HEK293 (cell line): ENCODE data around the gene NPC2.

ENCODE experiments used
- GFI1B ChIP-seq: fragments of 450-650 bp; formaldehyde crosslinking; IDR thresholded peaks from 2 replicates; pipeline ENCODE4 v1.5.1; 2016; ENCODE audit warnings: missing biosample characterization, missing genetic modification characterization
- KLF1 ChIP-seq: fragments of 450-650 bp; formaldehyde crosslinking; IDR thresholded peaks from 2 replicates; pipeline ENCODE4 v1.5.1; 2016; ENCODE audit warnings: missing biosample characterization, missing genetic modification characterization
- KLF9 ChIP-seq: fragments of 450-650 bp; formaldehyde crosslinking; IDR thresholded peaks from 2 replicates; pipeline ENCODE4 v1.5.1; 2016; ENCODE audit warnings: missing biosample characterization, missing genetic modification characterization, low read depth
- RBAK ChIP-seq: fragments of 450-650 bp; formaldehyde crosslinking; IDR thresholded peaks from 2 replicates; pipeline ENCODE4 v1.5.1; 2016; ENCODE audit warnings: missing biosample characterization, missing genetic modification characterization
- SP3 ChIP-seq: fragments of 450-650 bp; formaldehyde crosslinking; IDR thresholded peaks from 2 replicates; pipeline ENCODE4 v1.5.1; 2016; ENCODE audit warnings: missing biosample characterization, missing genetic modification characterization
- TCF7L2 ChIP-seq: IDR thresholded peaks from 2 replicates; pipeline ENCODE4 v1.6.1; 2011; ENCODE audit warnings: low read depth, mild to moderate bottlenecking, inconsistent platforms, low read length, moderate library complexity, borderline replicate concordance
- ZBTB1 ChIP-seq: fragments of 450-650 bp; formaldehyde crosslinking; IDR thresholded peaks from 2 replicates; pipeline ENCODE4 v1.5.1; 2016; ENCODE audit warnings: missing biosample characterization, missing genetic modification characterization
- ZBTB48 ChIP-seq: fragments of 450-650 bp; formaldehyde crosslinking; IDR thresholded peaks from 2 replicates; pipeline ENCODE4 v1.5.1; 2016; ENCODE audit warnings: missing biosample characterization, missing genetic modification characterization
- ZFP3 ChIP-seq: fragments of 450-650 bp; formaldehyde crosslinking; IDR thresholded peaks from 2 replicates; pipeline ENCODE4 v1.5.1; 2016; ENCODE audit warnings: low read depth, missing biosample characterization, missing genetic modification characterization
- ZFP41 ChIP-seq: fragments of 450-650 bp; formaldehyde crosslinking; IDR thresholded peaks from 2 replicates; pipeline ENCODE4 v1.5.1; 2016; ENCODE audit warnings: missing biosample characterization, missing genetic modification characterization, borderline replicate concordance
- ZNF202 ChIP-seq: fragments of 450-650 bp; formaldehyde crosslinking; IDR thresholded peaks from 2 replicates; pipeline ENCODE4 v1.5.1; 2016; ENCODE audit warnings: missing biosample characterization, missing genetic modification characterization, borderline replicate concordance
- ZNF354C ChIP-seq: fragments of 450-650 bp; formaldehyde crosslinking; IDR thresholded peaks from 2 replicates; pipeline ENCODE4 v1.5.1; 2016; ENCODE audit warnings: missing biosample characterization, missing genetic modification characterization, low read depth, borderline replicate concordance
- ZNF366 ChIP-seq: fragments of 450-650 bp; formaldehyde crosslinking; conservative IDR thresholded peaks from 2 replicates; pipeline ENCODE4 v1.5.1; 2016; ENCODE audit warnings: missing biosample characterization, missing genetic modification characterization
- ZNF394 ChIP-seq: fragments of 450-650 bp; formaldehyde crosslinking; IDR thresholded peaks from 2 replicates; pipeline ENCODE4 v1.5.1; 2016; ENCODE audit warnings: missing biosample characterization, missing genetic modification characterization, mild to moderate bottlenecking, moderate library complexity, borderline replicate concordance
- ZNF549 ChIP-seq: fragments of 450-650 bp; IDR thresholded peaks from 2 replicates; pipeline ENCODE4 v1.5.1; 2018; ENCODE audit warnings: missing biosample characterization, missing genetic modification characterization, mild to moderate bottlenecking, inconsistent platforms, moderate library complexity
- ZNF571 ChIP-seq: fragments of 450-650 bp; formaldehyde crosslinking; IDR thresholded peaks from 2 replicates; pipeline ENCODE4 v1.5.0; 2017; ENCODE audit warnings: missing biosample characterization, missing genetic modification characterization
- ZNF600 ChIP-seq: fragments of 450-650 bp; formaldehyde crosslinking; IDR thresholded peaks from 2 replicates; pipeline ENCODE4 v1.5.1; 2016; ENCODE audit warnings: missing biosample characterization, missing genetic modification characterization
- ZNF658 ChIP-seq: fragments of 450-650 bp; formaldehyde crosslinking; IDR thresholded peaks from 2 replicates; pipeline ENCODE4; 2016; ENCODE audit warnings: missing biosample characterization, missing genetic modification characterization
- ZNF747 ChIP-seq: fragments of 450-650 bp; formaldehyde crosslinking; IDR thresholded peaks from 2 replicates; pipeline ENCODE4 v1.5.1; 2016; ENCODE audit warnings: missing biosample characterization, missing genetic modification characterization
- ZNF76 ChIP-seq: fragments of 450-650 bp; formaldehyde crosslinking; IDR thresholded peaks from 2 replicates; pipeline ENCODE4; 2016; ENCODE audit warnings: low read depth, missing biosample characterization, missing genetic modification characterization, borderline replicate concordance
- ZNF776 ChIP-seq: fragments of 450-650 bp; formaldehyde crosslinking; IDR thresholded peaks from 2 replicates; pipeline ENCODE4 v1.5.0; 2017; ENCODE audit warnings: missing biosample characterization, missing genetic modification characterization, borderline replicate concordance
- ZSCAN30 ChIP-seq: fragments of 450-650 bp; IDR thresholded peaks from 2 replicates; pipeline ENCODE4 v1.5.1; 2018; ENCODE audit warnings: missing biosample characterization, mild to moderate bottlenecking, missing genetic modification characterization, moderate library complexity
- TF ChIP-seq, protein P1 (sequence below): fragments of 450-650 bp; formaldehyde crosslinking; IDR thresholded peaks from 2 replicates; pipeline ENCODE4 v1.5.1; 2017; ENCODE audit warnings: missing biosample characterization, missing genetic modification characterization
- TF ChIP-seq, protein P2 (sequence below): fragments of 450-650 bp; formaldehyde crosslinking; IDR thresholded peaks from 2 replicates; pipeline ENCODE4 v1.5.1; 2016; ENCODE audit warnings: missing biosample characterization, missing genetic modification characterization
- TF ChIP-seq, protein P3 (sequence below): fragments of 450-650 bp; formaldehyde crosslinking; IDR thresholded peaks from 2 replicates; pipeline ENCODE4 v1.5.1; 2016; ENCODE audit warnings: missing biosample characterization, missing genetic modification characterization, borderline replicate concordance
- TF ChIP-seq, protein P4 (sequence below): fragments of 450-650 bp; formaldehyde crosslinking; IDR thresholded peaks from 2 replicates; pipeline ENCODE4 v1.5.1; 2016; ENCODE audit warnings: missing biosample characterization, missing genetic modification characterization
- TF ChIP-seq, protein P5 (sequence below): fragments of 450-650 bp; formaldehyde crosslinking; IDR thresholded peaks from 2 replicates; pipeline ENCODE4 v1.5.1; 2016; ENCODE audit warnings: missing biosample characterization, missing genetic modification characterization, borderline replicate concordance

Gene NPC2

DNA sequence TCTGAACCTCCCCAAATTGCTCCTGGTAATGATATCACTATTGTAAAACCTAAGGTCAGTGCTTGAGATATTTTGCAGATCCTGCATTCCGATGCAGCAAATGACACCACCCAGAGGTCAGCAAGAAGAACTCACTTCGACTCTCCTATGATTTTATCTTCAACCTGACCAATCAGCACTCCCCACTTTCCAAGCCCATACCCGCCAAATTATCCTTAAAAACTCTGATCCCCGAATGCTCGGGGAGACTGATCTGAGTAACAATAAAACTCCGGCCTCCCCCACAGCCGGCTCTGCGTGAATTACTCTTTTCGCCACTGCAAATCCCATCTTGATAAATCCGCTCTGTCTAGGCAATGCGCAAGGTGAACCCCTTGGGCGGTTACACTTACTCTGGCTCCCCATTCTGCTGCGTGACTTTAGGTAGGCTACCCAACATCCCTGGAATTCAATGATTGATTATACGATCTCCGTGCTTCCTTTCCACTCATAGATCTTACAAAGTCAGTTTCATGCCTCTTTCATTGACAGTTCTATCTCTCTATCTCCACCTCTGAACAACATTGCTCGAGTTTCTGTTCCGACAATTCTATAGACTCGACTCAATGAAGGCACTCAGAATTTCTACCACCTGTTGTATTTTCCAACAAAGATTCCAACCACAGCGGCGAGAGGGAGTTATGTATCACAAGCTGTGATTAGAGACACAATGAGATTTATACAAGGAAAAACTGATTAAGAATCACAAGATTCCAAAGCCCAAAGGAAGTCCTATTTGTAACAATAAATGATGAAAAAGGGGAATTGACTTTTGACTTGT lies 939 bp downstream of the NPC2 start (continued):
- TF ChIP-seq, protein P1, sequence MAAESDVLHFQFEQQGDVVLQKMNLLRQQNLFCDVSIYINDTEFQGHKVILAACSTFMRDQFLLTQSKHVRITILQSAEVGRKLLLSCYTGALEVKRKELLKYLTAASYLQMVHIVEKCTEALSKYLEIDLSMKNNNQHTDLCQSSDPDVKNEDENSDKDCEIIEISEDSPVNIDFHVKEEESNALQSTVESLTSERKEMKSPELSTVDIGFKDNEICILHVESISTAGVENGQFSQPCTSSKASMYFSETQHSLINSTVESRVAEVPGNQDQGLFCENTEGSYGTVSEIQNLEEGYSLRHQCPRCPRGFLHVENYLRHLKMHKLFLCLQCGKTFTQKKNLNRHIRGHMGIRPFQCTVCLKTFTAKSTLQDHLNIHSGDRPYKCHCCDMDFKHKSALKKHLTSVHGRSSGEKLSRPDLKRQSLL (tag by site-specific recombination): no peak
- TF ChIP-seq ZNF549 (tag by site-specific recombination) (no peak), ZBTB1 (no peak), ZFP3 (tag by site-specific recombination) (no peak), ZNF76 (tag by site-specific recombination) (no peak), KLF1 (tag by site-specific recombination) (no peak), TCF7L2 (no peak), ZNF354C (tag by site-specific recombination) (no peak), ZNF600 (tag by site-specific recombination) (peak; percentile 58; the same call in 1 of the 2 replicates), ZNF394 (tag by site-specific recombination) (no peak), GFI1B (tag by site-specific recombination) (no peak), ZNF776 (no peak), ZSCAN30 (no peak), ZBTB48 (peak; percentile 22; the same call in 1 of the 2 replicates), ZNF366 (tag by site-specific recombination) (no peak), ZNF658 (tag by site-specific recombination) (no peak), SP3 (no peak), KLF9 (tag by site-specific recombination) (no peak), ZNF747 (no peak), ZNF202 (no peak), ZFP41 (no peak), RBAK (no peak), ZNF571 (tag by site-specific recombination) (no peak)
- TF ChIP-seq, protein P2, sequence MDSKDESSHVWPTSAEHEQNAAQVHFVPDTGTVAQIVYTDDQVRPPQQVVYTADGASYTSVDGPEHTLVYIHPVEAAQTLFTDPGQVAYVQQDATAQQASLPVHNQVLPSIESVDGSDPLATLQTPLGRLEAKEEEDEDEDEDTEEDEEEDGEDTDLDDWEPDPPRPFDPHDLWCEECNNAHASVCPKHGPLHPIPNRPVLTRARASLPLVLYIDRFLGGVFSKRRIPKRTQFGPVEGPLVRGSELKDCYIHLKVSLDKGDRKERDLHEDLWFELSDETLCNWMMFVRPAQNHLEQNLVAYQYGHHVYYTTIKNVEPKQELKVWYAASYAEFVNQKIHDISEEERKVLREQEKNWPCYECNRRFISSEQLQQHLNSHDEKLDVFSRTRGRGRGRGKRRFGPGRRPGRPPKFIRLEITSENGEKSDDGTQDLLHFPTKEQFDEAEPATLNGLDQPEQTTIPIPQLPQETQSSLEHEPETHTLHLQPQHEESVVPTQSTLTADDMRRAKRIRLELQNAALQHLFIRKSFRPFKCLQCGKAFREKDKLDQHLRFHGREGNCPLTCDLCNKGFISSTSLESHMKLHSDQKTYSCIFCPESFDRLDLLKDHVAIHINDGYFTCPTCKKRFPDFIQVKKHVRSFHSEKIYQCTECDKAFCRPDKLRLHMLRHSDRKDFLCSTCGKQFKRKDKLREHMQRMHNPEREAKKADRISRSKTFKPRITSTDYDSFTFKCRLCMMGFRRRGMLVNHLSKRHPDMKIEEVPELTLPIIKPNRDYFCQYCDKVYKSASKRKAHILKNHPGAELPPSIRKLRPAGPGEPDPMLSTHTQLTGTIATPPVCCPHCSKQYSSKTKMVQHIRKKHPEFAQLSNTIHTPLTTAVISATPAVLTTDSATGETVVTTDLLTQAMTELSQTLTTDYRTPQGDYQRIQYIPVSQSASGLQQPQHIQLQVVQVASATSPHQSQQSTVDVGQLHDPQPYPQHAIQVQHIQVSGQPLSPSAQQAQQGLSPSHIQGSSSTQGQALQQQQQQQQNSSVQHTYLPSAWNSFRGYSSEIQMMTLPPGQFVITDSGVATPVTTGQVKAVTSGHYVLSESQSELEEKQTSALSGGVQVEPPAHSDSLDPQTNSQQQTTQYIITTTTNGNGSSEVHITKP (tag by site-specific recombination): peak; percentile 34; the same call in 1 of the 2 replicates
- TF ChIP-seq, protein P3, sequence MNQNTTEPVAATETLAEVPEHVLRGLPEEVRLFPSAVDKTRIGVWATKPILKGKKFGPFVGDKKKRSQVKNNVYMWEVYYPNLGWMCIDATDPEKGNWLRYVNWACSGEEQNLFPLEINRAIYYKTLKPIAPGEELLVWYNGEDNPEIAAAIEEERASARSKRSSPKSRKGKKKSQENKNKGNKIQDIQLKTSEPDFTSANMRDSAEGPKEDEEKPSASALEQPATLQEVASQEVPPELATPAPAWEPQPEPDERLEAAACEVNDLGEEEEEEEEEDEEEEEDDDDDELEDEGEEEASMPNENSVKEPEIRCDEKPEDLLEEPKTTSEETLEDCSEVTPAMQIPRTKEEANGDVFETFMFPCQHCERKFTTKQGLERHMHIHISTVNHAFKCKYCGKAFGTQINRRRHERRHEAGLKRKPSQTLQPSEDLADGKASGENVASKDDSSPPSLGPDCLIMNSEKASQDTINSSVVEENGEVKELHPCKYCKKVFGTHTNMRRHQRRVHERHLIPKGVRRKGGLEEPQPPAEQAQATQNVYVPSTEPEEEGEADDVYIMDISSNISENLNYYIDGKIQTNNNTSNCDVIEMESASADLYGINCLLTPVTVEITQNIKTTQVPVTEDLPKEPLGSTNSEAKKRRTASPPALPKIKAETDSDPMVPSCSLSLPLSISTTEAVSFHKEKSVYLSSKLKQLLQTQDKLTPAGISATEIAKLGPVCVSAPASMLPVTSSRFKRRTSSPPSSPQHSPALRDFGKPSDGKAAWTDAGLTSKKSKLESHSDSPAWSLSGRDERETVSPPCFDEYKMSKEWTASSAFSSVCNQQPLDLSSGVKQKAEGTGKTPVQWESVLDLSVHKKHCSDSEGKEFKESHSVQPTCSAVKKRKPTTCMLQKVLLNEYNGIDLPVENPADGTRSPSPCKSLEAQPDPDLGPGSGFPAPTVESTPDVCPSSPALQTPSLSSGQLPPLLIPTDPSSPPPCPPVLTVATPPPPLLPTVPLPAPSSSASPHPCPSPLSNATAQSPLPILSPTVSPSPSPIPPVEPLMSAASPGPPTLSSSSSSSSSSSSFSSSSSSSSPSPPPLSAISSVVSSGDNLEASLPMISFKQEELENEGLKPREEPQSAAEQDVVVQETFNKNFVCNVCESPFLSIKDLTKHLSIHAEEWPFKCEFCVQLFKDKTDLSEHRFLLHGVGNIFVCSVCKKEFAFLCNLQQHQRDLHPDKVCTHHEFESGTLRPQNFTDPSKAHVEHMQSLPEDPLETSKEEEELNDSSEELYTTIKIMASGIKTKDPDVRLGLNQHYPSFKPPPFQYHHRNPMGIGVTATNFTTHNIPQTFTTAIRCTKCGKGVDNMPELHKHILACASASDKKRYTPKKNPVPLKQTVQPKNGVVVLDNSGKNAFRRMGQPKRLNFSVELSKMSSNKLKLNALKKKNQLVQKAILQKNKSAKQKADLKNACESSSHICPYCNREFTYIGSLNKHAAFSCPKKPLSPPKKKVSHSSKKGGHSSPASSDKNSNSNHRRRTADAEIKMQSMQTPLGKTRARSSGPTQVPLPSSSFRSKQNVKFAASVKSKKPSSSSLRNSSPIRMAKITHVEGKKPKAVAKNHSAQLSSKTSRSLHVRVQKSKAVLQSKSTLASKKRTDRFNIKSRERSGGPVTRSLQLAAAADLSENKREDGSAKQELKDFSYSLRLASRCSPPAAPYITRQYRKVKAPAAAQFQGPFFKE (tag by site-specific recombination): no peak
- TF ChIP-seq, protein P4, sequence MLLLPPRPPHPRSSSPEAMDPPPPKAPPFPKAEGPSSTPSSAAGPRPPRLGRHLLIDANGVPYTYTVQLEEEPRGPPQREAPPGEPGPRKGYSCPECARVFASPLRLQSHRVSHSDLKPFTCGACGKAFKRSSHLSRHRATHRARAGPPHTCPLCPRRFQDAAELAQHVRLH (tag by site-specific recombination): no peak
- TF ChIP-seq, protein P5, sequence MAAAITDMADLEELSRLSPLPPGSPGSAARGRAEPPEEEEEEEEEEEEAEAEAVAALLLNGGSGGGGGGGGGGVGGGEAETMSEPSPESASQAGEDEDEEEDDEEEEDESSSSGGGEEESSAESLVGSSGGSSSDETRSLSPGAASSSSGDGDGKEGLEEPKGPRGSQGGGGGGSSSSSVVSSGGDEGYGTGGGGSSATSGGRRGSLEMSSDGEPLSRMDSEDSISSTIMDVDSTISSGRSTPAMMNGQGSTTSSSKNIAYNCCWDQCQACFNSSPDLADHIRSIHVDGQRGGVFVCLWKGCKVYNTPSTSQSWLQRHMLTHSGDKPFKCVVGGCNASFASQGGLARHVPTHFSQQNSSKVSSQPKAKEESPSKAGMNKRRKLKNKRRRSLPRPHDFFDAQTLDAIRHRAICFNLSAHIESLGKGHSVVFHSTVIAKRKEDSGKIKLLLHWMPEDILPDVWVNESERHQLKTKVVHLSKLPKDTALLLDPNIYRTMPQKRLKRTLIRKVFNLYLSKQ (tag by site-specific recombination): no peak
